Measurements from ENCODE around the gene CALM1. TPM values are rescaled to one million over a fixed set of nuclear protein-coding genes. Genes with fewer than 3 reads are reported as not detected.
"Not testable (repeated sequence)": the region's sequence is repeated elsewhere in the genome, so short reads cannot be mapped to it uniquely, and the experiment has no call there.

CALM1 gene
- total RNA-seq, 1 experiment from 2014 or later: 308 TPM

DNA sequence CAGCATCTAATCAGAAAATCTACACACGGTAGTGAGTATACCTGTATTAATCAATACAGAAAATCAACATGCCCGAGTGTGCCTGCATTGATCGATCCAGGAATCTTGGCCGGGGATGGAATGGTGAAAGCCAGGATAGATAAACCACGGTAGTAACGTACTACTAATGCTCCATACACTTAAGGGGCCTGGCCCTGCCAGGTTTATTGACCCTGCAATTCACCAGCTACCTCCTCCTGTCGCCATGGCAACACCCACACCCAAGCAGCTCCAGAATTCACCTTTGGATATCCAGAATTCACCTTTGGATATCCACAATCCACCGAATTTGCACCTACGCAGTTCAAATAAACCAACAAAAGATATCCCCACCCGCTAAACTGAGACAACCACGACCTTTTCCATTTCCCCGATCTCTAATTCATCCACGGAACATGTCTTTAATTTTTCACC lies 14.8 kb upstream of the CALM1 start:
- in situ Hi-C loops (cut with HindIII; ENCODE audit: low pct_unique_long_range_greater_than_20kb, low sequenced_read_pairs): no loop called here
- no peak for DNase-seq (ENCODE audit: low read depth)

DNA sequence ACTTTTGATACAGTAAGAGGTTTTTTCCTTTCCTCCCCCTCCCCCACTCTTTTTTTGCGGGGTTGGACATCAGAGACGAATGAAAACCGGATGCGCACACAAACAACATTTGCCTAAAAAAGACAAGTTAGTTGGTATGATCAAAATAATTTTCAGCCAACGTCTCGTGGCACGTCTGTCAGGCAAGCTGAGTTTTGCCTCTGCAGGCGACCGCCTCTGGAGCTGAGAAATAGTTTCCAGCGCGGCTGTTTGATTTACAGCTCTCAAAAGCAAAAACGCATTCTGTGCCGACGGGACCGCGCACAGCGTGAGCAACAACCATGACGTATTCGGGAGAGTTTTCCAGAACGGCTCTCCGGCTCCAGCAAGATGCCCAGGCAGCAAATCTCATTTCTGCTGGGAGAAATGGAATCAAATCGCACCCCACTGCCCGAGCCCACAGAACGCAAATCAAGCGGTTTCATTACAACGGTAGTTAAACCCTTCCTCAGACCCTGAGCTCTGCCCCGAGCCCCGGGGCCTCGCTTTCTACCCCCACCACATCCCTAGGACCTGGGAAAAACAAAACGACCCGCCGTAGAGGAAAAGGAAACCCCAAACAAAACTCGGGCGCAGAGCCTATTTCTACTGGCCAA lies 14.2 kb upstream of the CALM1 start:
- DNase-seq (ENCODE audit: low read depth): no peak
- in situ Hi-C loops (cut with HindIII; ENCODE audit: low pct_unique_long_range_greater_than_20kb, low sequenced_read_pairs): no loop called here

DNA sequence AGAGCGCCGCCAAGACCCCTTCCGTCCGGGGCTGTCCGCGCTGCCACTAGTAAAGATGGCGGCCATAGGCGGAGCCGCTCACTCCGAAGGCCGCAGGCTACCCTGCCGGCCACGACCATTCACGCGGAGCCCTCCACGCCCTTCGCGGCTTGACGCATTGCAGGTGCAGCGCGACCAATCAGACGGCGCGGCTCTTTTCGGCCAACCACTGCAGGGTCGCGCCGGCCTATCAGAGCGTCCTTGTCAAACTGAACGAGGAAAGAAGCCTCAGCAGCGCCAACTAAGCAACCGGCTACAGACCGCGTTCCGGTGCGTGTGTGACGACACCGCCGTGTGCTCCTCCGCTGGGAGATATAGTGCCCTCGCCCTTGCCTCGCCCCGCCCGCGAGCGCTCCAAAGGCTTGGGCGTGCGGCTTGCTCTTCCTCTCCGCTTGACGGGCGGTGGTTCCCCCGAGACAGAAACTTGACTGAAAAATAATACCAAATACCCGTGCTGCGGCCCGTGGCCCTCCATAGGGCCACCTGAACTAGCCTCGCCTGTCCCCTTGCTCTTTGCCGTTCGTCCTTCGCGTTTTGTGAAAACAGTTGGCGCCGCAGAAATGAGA lies 13.6 kb upstream of the CALM1 start:
- in situ Hi-C loops (cut with HindIII; ENCODE audit: low pct_unique_long_range_greater_than_20kb, low sequenced_read_pairs): no loop called here
- DNase-seq (ENCODE audit: low read depth): peak; percentile 98

DNA sequence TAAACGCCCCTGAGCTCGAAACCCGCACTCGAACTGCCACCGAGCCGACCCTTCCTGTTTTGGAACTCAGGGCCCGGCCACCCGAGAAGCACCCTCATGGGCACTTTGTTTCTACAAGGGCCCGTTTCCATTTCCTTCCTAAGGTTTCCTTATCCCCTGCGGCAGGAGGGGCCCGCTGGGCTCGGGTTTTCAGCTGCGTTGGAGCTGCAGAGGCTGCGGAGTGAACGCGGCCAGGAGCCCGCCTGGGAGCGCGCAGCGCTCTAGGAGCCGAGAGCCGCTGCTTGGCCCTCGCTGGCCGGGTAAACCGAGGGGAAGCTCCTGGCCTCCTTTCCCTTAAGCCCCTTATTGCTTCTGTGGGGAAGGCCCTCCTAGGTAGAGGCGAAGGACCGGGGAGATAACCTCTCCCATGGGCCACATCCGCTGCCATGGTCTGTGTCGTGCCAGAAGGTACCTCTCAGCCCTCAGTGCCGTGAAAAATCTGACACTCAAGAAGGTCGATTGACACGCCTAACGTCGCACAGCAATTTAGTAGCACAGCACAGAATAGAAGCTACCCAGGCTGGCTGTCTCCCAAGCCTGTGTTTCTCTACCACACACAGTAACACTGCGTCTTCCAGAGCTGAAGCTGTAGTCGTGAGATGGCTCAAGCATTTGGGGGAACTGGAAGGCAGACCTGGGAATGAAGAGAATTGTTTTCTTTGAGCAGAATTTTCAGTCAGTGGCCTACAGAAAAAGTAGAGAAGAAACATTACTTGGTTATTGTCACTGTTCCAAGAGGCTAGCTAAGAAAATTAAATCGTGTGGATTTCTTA lies 12.9 kb upstream of the CALM1 start:
- DNase-seq (ENCODE audit: low read depth): no peak
- in situ Hi-C loops (cut with HindIII; ENCODE audit: low pct_unique_long_range_greater_than_20kb, low sequenced_read_pairs): no loop called here

DNA sequence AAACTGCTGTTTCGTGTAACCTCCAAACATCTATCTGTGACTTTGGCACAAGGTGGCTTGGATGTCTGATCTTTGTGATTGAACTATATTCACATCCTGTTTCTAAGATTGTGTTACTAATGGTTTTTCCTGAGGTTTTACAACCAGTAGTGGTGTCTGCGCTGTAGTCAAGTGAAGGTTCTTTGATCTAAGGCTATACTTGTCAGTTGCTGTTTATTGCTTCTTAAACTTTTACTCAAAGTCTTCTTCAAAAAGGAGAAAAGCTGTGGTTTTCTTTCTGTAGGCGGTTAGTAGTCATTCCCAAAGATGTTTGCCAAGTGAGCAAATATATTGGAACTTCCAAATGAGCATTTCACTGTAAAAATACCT lies 12.3 kb upstream of the CALM1 start:
- in situ Hi-C loops (cut with HindIII; ENCODE audit: low pct_unique_long_range_greater_than_20kb, low sequenced_read_pairs): no loop called here

DNA sequence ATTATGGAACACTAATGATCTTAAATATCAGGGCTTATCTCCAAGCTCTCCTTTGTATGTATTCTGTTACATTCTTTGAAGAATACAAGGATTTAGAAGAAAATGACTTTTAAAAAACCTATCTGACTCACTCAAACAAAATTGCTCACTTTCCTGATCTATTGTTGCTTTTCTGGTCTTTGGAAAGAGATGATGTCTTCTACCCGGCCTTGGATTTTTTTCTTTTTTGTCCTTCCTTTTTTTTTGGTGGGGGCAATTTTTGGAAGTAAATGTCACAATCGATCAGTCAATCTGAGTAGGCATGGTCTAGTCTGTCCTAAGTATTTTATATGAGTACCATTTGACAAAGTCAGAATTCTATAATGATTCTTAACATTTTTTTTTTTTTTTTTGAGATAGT lies 10.5 kb upstream of the CALM1 start:
- in situ Hi-C loops (cut with HindIII; ENCODE audit: low pct_unique_long_range_greater_than_20kb, low sequenced_read_pairs): no loop called here
- DNase-seq (ENCODE audit: low read depth): no peak

More for the DNA sequence above, 12.3 kb upstream of the CALM1 start:
- no peak for DNase-seq (ENCODE audit: low read depth)

DNA sequence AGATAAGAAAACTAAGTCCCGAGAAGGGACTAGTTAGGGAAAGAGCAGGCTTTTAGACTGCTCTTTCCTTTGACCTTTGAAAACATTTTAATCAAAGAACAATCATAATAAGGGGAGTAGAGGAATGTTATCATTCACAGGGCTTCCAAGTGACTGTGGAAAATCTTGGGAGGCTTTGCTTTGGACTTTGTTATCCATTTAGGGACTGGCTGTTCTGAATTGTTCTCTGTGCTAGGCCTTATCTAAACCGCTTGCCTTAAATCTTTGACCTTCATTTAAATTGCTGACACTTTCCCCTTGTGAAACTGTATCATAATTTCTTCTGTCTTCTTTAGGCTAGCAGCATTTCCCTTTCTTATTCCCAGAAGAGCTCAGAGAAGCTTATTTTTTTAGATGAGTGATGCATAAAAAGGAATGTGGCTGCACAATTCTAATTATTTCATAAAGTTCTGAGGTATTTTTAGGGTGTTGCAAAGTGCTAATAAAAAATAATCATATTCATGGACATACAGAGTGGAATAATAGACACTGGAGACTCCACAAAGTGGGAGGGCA lies 9.5 kb upstream of the CALM1 start:
- in situ Hi-C loops (cut with HindIII; ENCODE audit: low pct_unique_long_range_greater_than_20kb, low sequenced_read_pairs): no loop called here
- no peak for DNase-seq (ENCODE audit: low read depth)

DNA sequence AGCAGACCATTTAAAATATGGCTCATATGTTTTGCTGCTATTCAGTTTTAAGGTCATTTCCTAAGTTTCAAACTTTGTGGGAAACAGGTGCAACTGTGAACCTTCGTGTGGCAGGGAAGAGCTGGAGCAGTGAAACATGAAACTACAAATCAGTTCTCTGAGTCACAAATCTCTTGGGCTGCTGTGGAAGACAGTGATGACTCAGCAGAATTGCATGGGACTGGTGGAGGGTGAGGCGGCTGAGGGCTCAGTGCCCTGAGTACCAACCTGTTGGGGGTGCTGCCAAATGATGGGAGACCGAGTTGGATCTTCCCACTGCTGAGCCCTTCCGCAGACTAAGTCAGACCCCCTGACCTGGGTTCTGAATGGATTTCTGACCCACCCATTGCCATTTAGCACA lies 8.4 kb upstream of the CALM1 start:
- in situ Hi-C loops (cut with HindIII; ENCODE audit: low pct_unique_long_range_greater_than_20kb, low sequenced_read_pairs): no loop called here

DNA sequence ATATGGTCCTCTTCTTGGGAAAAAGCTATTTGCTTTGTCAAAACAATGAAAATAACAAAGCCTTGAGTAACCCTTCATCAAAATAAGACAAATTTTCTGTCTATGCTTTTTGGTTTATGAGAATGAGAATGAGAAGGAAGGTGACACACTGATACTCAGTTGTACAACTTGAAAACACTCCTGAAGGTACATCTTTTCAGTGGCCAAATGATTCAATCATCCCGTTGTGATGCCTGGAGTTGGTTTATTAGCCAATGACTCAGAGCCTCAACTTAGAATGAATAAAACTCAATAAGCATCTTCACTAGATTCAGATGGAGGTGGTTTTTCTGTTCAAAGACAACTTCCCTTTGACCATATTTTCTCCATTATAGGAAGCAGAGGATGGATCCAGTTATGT lies 7.8 kb upstream of the CALM1 start:
- in situ Hi-C loops (cut with HindIII; ENCODE audit: low pct_unique_long_range_greater_than_20kb, low sequenced_read_pairs): no loop called here
- DNase-seq (ENCODE audit: low read depth): no peak

More for the DNA sequence above, 8.4 kb upstream of the CALM1 start:
- DNase-seq (ENCODE audit: low read depth): peak; percentile 61

DNA sequence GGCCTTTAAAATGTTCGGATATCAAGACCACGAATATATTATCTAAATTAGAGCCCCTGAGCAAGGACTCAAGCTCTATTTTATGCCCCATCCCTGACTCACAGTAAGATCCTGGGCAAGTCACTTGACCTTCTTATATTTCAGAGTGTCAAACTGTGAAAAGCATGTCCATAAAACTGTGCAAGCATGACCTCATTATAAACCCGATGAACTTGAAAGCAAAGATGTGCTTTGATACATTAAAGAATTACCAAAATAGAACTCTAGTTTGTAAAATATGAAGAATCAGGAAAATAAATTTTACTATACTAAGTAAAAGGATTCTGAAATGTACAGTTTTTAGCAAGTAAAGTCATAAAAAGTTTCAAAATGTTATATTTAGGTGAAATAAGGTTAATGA lies 2.9 kb upstream of the CALM1 start:
- DNase-seq (ENCODE audit: low read depth): no peak
- in situ Hi-C loops (cut with HindIII; ENCODE audit: low pct_unique_long_range_greater_than_20kb, low sequenced_read_pairs): no loop called here

DNA sequence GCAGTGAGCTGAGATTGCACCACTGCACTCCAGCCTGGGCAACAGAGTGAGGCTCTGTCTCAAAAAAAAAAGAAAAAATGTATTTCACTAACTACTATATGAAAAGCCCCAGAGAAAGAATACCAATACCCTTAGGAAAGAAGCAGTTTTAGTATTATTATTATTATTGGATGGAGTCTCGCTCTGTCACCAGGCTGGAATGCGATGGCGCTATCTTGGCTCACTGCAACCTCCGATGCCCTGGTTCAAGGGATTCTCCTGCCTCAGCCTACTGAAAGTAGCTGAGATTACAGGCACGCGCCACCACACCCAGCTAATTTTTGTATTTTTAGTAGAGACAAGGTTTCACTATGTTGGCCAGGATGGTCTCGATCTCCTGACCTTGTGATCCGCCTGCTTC lies 2.0 kb upstream of the CALM1 start:
- DNase-seq (ENCODE audit: low read depth); in situ Hi-C loops (cut with HindIII; ENCODE audit: low pct_unique_long_range_greater_than_20kb, low sequenced_read_pairs): not testable (repeated sequence)

DNA sequence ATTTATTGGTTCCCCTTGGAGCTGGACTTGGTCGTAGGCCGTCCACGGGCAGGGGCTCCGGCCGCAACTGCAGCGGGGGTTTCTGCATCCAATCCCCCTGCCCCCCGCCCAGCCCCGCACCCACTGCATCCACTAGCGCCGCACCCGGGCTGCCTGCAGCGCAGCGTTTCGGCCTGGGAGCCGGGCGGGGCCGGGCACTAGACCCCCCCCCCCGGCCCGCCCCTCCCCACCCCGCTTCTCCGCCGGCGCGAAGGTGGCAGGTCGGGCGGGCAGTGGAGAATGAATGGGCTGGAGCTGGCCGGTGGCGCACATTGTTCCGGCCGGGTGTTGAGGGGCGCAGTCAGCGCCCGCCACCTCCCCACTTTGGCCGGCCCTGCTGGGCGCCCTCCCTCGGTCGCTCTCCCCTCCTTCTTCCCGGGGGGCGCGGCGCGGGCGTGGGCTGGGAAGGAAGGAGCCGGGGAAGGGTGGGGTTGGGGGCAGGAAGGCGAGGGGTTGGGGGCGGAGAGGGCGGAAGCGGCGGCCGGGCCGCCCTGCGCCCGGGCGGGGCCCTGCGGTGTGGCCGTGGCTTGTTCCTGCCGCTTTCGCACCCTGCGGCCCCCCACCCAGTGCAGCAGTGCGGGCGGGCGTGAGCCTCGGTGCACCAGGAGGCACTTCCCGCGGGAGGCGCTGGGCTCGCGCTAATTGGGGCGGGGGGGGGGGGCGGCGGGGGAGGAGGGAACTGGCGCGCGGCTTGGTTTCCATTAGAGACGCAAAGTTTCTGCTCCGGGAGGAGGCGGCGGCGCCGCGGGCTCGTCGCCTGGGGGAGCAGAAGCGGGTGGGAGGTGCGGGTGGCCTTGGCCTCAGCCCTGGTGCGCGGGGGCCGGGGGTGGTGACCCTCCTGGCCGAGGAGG lies 841 bp downstream of the CALM1 start:
- peak; percentile 51 for DNase-seq (ENCODE audit: low read depth)
- in situ Hi-C loops (cut with HindIII; ENCODE audit: low pct_unique_long_range_greater_than_20kb, low sequenced_read_pairs): no loop called here

DNA sequence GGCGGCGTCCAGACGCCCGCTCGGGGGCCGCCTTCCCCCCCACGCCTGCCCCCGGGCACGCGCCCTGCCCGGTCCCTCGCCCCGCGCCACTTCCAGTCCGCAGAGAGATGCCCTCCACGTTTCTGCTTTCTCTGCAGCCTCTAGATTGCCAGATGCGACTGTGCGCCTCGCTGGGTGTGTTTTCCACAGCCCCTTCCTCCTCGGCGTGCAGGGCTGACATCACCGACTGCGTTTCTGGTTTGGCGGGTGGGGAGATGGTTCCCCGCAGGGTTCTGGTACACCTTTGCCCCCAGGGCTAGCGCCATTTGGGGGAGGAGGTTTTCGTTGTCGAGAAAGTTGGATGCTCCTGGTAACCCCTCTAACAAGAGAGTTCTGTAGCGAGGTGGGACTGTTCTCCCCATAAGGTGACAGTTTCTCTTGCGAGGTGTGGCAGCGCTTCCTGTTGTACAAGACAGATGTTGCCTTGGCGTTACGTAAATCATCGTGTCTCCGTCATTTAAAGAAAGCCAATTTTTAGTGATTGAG lies 1.5 kb downstream of the CALM1 start:
- in situ Hi-C loops (cut with HindIII; ENCODE audit: low pct_unique_long_range_greater_than_20kb, low sequenced_read_pairs): no loop called here
- peak; percentile 33 for DNase-seq (ENCODE audit: low read depth)

DNA sequence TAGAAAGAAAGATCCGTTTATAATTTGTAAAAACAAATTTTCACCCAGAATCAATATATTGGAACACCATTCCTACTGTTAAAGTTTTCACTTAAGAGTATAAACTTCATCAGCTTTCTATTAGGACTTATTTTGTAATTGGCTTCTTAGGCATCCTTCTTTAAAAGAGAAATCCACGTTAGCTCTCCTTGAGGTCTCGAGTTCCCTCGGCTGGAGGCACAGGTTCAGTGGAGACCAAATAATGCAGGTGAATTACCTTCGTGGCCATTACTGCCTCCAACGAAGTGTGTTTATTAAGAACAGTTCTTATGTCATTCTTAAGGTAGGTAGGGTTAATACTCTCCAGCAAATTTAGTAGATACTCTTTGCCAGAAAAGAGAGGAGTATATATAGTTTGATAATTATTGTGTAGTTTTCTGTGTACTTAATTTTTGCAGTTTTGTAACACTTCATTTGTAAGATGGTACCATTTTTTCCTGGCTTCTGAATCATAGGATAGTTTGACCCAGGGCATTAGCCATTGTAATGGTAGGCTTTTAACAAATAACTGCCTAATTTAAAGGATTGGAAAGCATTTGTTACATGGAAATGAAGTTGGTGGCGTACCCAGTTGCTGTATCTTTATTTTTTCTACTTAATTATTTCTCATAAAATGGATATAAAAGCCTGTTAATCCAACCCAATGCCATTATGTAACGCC lies 2.2 kb downstream of the CALM1 start:
- in situ Hi-C loops (cut with HindIII; ENCODE audit: low pct_unique_long_range_greater_than_20kb, low sequenced_read_pairs): no loop called here
- DNase-seq (ENCODE audit: low read depth): no peak

DNA sequence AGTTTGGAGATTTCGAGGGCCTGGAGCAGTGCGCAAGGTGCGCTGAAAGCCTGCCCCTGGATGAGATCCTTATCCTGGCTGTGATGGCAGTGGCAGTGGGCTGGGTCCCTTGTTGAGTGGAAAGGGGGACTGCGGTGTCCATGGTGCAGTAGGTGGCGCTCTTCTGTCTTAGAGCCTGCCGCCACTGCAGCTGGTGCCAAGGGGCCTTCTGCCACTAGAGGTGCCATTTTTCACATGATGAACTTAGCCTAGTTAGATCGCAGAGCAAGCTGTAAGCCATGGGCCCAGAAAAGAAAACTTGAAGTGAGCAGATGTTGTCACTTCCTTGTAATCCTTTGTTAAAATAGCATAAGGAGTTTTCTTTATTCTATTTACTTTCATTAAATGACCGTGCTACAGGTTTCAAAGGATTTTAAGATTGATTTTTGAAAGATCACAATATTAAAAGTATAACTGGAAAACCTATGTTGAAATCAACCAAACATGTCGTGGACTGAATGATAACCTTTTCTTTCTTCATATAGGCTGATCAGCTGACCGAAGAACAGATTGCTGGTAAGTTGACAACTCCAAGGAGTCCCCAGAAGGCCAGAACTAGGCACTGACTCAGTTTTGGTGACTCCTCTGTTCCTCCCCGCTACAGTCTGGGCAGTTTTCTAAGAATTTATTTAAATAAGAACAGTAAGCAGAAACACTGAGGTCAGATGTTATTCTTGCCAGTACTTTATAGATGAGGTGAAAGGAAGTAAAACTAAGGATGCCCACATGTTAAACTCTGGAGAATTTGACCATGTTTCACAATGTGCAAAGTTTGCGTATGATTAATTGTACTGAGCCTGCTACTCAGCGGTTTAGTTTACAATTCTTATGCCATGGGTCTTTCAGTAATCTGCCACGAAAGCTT lies 3.0 kb downstream of the CALM1 start:
- peak; percentile 78 for DNase-seq (ENCODE audit: low read depth)
- in situ Hi-C loops (cut with HindIII; ENCODE audit: low pct_unique_long_range_greater_than_20kb, low sequenced_read_pairs): no loop called here

DNA sequence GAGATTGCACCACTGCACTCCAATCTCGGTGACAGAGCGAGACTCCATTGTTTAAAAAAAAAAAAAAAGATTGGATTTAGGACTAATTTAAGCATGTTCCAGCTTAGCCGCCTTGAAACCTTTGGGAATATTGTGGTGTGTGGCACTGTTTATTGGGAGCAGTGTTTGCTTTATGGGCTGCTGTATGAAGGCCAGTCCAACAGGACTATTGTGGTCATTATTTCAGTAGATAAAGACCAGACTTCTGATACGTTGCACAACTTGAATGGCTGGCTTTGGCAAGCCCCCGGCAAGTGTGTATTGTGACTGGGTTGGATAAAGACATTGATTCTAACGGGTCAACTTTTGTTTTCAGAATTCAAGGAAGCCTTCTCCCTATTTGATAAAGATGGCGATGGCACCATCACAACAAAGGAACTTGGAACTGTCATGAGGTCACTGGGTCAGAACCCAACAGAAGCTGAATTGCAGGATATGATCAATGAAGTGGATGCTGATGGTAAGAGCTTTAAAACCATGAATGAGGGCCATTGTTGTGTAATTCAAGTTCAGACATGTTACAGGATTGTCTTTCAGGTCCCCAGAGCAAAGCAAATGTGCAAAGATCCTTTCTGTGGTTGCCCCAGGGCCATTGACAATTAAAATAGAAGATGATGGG lies 4.2 kb downstream of the CALM1 start:
- in situ Hi-C loops (cut with HindIII; ENCODE audit: low pct_unique_long_range_greater_than_20kb, low sequenced_read_pairs): no loop called here
- no peak for DNase-seq (ENCODE audit: low read depth)

All from Caki2 (cell line).